DND-41 (cell line): ENCODE data around the gene TAF4.

Source experiments
- ATAC-seq: fragments of 200-7000 bp; cut with Tn5 transposase; 3 replicates; pipeline ENCODE4 v1.9.1; 2021; ENCODE audit warnings: low read depth; ENCODE audit not compliant: insufficient read depth
- DNase-seq: peaks from one replicate; pipeline ENCODE4 v3.0.0-alpha.2; 2020
- H2AFZ ChIP-seq: 2 replicates; pipeline ENCODE4 v1.6.0; 2012; ENCODE audit warnings: low read depth, low read length
- H3K27ac ChIP-seq: 2 replicates; pipeline ENCODE4 v1.5.1; 2012; ENCODE audit warnings: low read length, inconsistent platforms
- H3K27me3 ChIP-seq: fragments of 200-600 bp; sonication (generic); 2 replicates; pipeline ENCODE4 v1.6.0; 2012; ENCODE audit warnings: low read length, mild to moderate bottlenecking, inconsistent platforms; ENCODE audit not compliant: insufficient read depth, poor library complexity
- H3K36me3 ChIP-seq: 2 replicates; pipeline ENCODE4 v1.5.1; 2012; ENCODE audit warnings: low read length, inconsistent platforms; ENCODE audit not compliant: insufficient read depth
- H3K4me1 ChIP-seq: 2 replicates; pipeline ENCODE4 v1.5.1; 2012; ENCODE audit warnings: mild to moderate bottlenecking, low read length; ENCODE audit not compliant: insufficient read depth
- H3K4me2 ChIP-seq: 2 replicates; pipeline ENCODE4 v1.6.0; 2012; ENCODE audit warnings: mild to moderate bottlenecking, moderate library complexity, low read length, inconsistent platforms; ENCODE audit not compliant: insufficient read depth
- H3K4me3 ChIP-seq, 2 experiments: fragments of 200-600 bp in 1 of 2; shearing (Covaris generic) in 1 of 2; 2 replicates each; pipeline ENCODE4 v1.5.1; 2012 to 2016; ENCODE audit warnings: inconsistent platforms in 2 of 2, low read length in 2 of 2, mild to moderate bottlenecking in 2 of 2, low read depth in 1 of 2, moderate library complexity in 1 of 2
- H3K79me2 ChIP-seq: 2 replicates; pipeline ENCODE4 v1.6.0; 2012; ENCODE audit warnings: low read length, inconsistent platforms; ENCODE audit not compliant: insufficient read depth
- H3K9ac ChIP-seq: 2 replicates; pipeline ENCODE4 v1.6.0; 2012; ENCODE audit warnings: low read depth, mild to moderate bottlenecking, inconsistent platforms, low read length, moderate library complexity
- H3K9me3 ChIP-seq: 2 replicates; pipeline ENCODE4 v1.5.1; 2012; ENCODE audit warnings: low read length, moderate library complexity, mild to moderate bottlenecking, inconsistent platforms; ENCODE audit not compliant: insufficient read depth, severe bottlenecking
- H4K20me1 ChIP-seq: 2 replicates; pipeline ENCODE4 v1.6.0; 2012; ENCODE audit warnings: low read length; ENCODE audit not compliant: insufficient read depth
- CTCF ChIP-seq: IDR thresholded peaks from 2 replicates; pipeline ENCODE4 v1.5.1; 2012; ENCODE audit warnings: borderline replicate concordance, low read length, moderate library complexity, mild to moderate bottlenecking; ENCODE audit not compliant: poor library complexity, severe bottlenecking; ENCODE audit errors: extremely low read depth
- EZH2 ChIP-seq: IDR thresholded peaks from 3 replicates; pipeline ENCODE4 v1.6.1; 2012; ENCODE audit warnings: borderline replicate concordance, low read depth, mild to moderate bottlenecking, moderate library complexity, low read length, inconsistent platforms; ENCODE audit not compliant: severe bottlenecking

The TAF4 gene

DNA sequence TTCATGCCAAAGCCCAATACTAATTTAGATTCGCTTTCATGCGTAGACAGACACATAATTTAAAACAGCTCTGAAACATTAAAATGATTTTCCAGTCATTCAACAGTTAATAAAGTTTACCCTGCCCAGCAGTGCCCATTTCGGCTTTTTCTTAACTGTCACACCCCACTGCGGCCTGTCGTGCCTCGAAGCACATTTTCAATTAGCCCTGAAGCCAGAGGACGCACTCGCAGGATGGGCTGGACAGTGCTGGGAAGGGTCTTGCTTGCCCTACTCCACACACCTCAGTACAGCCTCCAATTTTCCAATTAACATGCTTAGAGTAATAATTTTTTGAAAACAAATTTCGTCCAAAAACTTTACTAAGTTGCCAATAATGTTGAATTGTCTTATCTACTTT, 35.3 kb downstream of the TAF4 start:
- H3K9me3 ChIP-seq: no peaks in the 10 kb centered on the region
- no peaks in the 10 kb centered on the region for H3K4me1 ChIP-seq
- H3K4me2 ChIP-seq: no peak overlapping the region
- no peak for DNase-seq
- no peak overlapping the region for H3K4me3 ChIP-seq
- ATAC-seq: no peak
- TF ChIP-seq CTCF (no peak), EZH2 (no peak)
- H3K27ac ChIP-seq: no peak overlapping the region
- H2AFZ ChIP-seq: no peak overlapping the region
- no peak overlapping the region for H3K9ac ChIP-seq
- H3K79me2 ChIP-seq: peaks cover 98% of the 10 kb centered on the region
- 0 out of 2 replicates have a peak, but pooled peaks cover 7% of the 10 kb centered on the region for H3K36me3 ChIP-seq
- H3K27me3 ChIP-seq: no peaks in the 10 kb centered on the region
- peaks cover 83% of the 10 kb centered on the region for H4K20me1 ChIP-seq

- Histone ChIP-seq H3K9me3 (no peaks in the 10 kb centered on the region), H3K4me1 (no peaks in the 10 kb centered on the region), H3K9ac (no peak overlapping the region), H3K4me2 (no peak overlapping the region), H3K79me2 (peaks cover 98% of the 10 kb centered on the region), H3K36me3 (0 out of 2 replicates have a peak, but pooled peaks cover 7% of the 10 kb centered on the region), H4K20me1 (peaks cover 84% of the 10 kb centered on the region), H3K4me3 (no peak overlapping the region), H3K27me3 (no peaks in the 10 kb centered on the region), H2AFZ (no peak overlapping the region), H3K27ac (no peak overlapping the region)
- DNase-seq (no peak), ATAC-seq (no peak)
- no peak for TF ChIP-seq CTCF
- TF ChIP-seq EZH2: no peak
Measured at GRCh38 chr20:62029949-62030348, 35.7 kb downstream of the TAF4 start.

GRCh38 chr20:62029296-62029695, 36.4 kb downstream of the TAF4 start:
- no peaks in the 10 kb centered on the region for H3K9me3 ChIP-seq
- no peaks in the 10 kb centered on the region for H3K4me1 ChIP-seq
- no peak for DNase-seq
- H3K79me2 ChIP-seq: peaks cover 98% of the 10 kb centered on the region
- no peak overlapping the region for H3K27ac ChIP-seq
- no peak overlapping the region for H2AFZ ChIP-seq
- TF ChIP-seq EZH2: no peak
- no peak for TF ChIP-seq CTCF
- H3K4me3 ChIP-seq: no peak overlapping the region
- no peak overlapping the region for H3K9ac ChIP-seq
- no peaks in the 10 kb centered on the region for H3K27me3 ChIP-seq
- peaks cover 88% of the 10 kb centered on the region for H4K20me1 ChIP-seq
- no peak for ATAC-seq
- 0 out of 2 replicates have a peak, but pooled peaks cover 7% of the 10 kb centered on the region for H3K36me3 ChIP-seq
- H3K4me2 ChIP-seq: no peak overlapping the region

DNA sequence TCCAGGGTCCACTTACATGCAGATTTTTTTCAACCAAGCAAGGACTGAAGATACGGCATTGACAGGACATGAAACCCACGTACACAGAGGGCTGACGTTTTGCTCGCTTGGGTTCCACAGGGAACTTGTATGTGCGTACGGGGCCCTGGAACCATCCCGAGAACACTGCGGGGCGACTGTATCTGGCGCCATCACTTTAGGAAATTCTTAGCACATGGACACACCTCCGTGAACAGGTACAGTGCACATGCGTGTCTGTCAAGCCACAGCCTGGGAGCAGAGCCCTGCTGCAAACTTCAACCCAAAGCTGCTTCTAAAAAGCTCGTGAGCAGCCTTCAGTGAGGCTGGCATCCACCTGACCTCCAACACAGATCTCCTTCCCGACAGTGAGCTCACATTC, 37.3 kb downstream of the TAF4 start:
- no peaks in the 10 kb centered on the region for H3K9me3 ChIP-seq
- H4K20me1 ChIP-seq: peaks cover 93% of the 10 kb centered on the region
- no peaks in the 10 kb centered on the region for H3K27me3 ChIP-seq
- H3K4me3 ChIP-seq: no peak overlapping the region
- H3K36me3 ChIP-seq: 0 out of 2 replicates have a peak, but pooled peaks cover 7% of the 10 kb centered on the region
- no peak overlapping the region for H3K4me2 ChIP-seq
- no peak overlapping the region for H3K27ac ChIP-seq
- H2AFZ ChIP-seq: no peak overlapping the region
- no peak for ATAC-seq
- peaks cover 97% of the 10 kb centered on the region for H3K79me2 ChIP-seq
- TF ChIP-seq CTCF (no peak), EZH2 (no peak)
- no peak for DNase-seq
- H3K9ac ChIP-seq: no peak overlapping the region
- H3K4me1 ChIP-seq: no peaks in the 10 kb centered on the region
